ENCODE data around the gene ITPA. TPM values are rescaled to one million over a fixed set of nuclear protein-coding genes. Genes with fewer than 3 reads are reported as not detected.

Gene ITPA
- total RNA-seq, 4 donors from 2014 or later = 58.3 to 81.3 (median 68.2) TPM

DNA sequence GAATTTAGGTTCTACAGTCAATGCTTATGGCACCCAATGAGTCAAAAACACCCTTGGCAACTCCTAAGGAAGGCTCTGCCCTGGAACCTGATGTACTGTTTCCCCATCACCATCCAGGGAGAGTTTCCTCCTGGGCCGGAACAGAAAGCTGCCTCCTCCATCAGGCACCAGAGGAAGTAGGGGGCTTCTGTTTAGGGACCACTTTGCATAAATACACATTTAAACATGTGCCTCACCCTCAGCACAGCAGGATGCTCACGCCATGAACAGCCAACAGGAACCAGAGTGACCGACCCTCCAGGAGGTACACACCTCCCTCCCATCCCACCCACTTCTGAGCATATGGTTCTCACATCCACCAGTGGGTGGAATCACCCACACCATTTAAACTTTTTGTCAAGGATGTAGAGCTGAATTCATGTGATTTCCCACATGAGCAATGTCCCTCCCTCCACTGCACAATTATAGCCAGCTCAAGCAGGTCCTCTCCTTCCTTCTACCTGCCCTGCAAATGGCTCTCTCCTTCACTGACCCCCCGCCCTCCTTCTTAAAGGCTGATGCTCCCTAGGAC lies 19.7 kb upstream of the ITPA start:
- intact Hi-C loops (cut with DNase I) = no loop called here
- H3K27ac ChIP-seq = no peak overlapping the region
- H3K9me3 ChIP-seq = no peaks in the 10 kb centered on the region
- H3K4me3 ChIP-seq (replicated peaks in 1 of 3) = no peak overlapping the region
- 86 to 89% methylated on average over 3 to 4 of the region's 4 CpGs for WGBS, 2 donors
- H3K27me3 ChIP-seq = no peaks in the 10 kb centered on the region
- peaks cover 28 to 42% of the 10 kb centered on the region in 2 donors for H3K36me3 ChIP-seq
- no peaks in the 10 kb centered on the region for H3K4me1 ChIP-seq
- TF ChIP-seq, protein P1, sequence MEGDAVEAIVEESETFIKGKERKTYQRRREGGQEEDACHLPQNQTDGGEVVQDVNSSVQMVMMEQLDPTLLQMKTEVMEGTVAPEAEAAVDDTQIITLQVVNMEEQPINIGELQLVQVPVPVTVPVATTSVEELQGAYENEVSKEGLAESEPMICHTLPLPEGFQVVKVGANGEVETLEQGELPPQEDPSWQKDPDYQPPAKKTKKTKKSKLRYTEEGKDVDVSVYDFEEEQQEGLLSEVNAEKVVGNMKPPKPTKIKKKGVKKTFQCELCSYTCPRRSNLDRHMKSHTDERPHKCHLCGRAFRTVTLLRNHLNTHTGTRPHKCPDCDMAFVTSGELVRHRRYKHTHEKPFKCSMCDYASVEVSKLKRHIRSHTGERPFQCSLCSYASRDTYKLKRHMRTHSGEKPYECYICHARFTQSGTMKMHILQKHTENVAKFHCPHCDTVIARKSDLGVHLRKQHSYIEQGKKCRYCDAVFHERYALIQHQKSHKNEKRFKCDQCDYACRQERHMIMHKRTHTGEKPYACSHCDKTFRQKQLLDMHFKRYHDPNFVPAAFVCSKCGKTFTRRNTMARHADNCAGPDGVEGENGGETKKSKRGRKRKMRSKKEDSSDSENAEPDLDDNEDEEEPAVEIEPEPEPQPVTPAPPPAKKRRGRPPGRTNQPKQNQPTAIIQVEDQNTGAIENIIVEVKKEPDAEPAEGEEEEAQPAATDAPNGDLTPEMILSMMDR (IDR thresholded peaks at IDR 0.05) = no peak
- no peak for TF ChIP-seq POLR2A (IDR thresholded peaks at IDR 0.05)
- no peak for DNase-seq

DNA sequence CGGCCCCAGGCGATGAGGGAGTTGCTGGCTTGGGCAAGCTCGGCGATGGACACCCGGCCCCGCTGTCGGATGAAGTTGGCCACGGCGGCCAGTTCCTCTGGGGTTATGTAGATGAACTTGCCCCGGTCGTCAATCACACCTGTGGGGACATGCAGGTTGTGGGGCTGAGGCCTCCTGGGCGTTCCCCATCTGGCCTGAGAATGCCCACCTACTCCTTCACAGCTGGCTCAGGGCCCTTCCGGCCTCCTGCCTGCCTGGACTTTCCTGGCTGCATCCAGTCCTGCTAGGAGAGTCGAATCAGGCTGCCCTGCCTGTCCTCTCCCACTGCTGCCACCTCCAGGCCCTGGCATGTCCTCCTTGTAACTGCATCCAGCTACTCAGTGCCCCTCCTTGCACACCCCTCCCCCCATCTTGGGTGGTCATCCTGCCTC lies 18.6 kb upstream of the ITPA start:
- H3K4me3 ChIP-seq (replicated peaks in 1 of 3) = no peak overlapping the region
- no peak for DNase-seq
- WGBS, 2 donors = 90% methylated on average over 9 of the region's 14 CpGs; no CpG with 5 or more reads in 1 of the 2 donors
- H3K27me3 ChIP-seq = no peaks in the 10 kb centered on the region
- H3K36me3 ChIP-seq = peaks cover 38 to 53% of the 10 kb centered on the region in 2 donors
- H3K27ac ChIP-seq = no peak overlapping the region
- TF ChIP-seq, protein P1 (IDR thresholded peaks at IDR 0.05) = no peak
- H3K4me1 ChIP-seq = no peaks in the 10 kb centered on the region
- no peaks in the 10 kb centered on the region for H3K9me3 ChIP-seq
- intact Hi-C loops (cut with DNase I) = no loop called here

DNA sequence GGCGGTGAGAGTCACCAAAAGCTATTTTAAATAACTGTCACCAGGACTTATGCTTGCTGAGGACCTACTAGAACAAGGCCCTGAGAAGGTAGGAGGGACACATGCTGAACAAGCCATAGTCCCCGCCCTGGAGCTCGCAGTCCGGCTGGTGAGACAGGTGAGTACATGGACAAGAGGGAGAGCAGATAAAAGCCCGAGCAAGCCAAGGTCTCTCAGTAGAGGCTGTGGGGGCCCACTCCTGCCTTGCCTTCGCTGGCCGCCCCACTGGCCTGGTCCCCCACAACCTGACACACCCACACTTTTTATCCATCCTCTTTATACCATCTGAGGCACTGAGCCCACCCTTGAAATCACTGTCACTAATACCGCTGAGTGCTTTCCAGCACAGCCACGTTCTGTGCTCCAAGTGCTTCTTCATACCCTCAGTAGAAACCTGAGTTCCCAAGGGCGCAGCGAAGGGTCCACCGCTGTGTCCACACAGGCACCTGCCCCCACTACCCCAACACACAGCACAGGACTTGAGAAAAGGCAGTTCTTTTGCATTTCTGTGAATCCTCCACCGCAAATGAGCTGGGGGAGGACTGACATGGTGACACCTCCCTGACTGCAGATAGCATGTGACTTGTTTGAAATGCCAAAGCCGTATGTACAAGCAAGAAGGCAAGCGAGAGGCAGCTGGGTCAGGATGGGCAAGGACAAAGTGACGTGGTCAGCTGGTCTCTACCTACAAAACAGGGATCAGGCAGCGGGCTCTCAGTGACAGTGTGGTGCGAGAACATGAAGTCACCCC lies 16.9 kb upstream of the ITPA start:
- no peak overlapping the region for H3K27ac ChIP-seq
- no peaks in the 10 kb centered on the region for H3K27me3 ChIP-seq
- H3K4me1 ChIP-seq = no peaks in the 10 kb centered on the region
- intact Hi-C loops (cut with DNase I) = no loop called here
- no peak overlapping the region for H3K4me3 ChIP-seq (replicated peaks in 1 of 3)
- H3K36me3 ChIP-seq = peaks cover 40 to 53% of the 10 kb centered on the region in 2 donors
- no peak for DNase-seq
- no peak for TF ChIP-seq POLR2A (IDR thresholded peaks at IDR 0.05)
- TF ChIP-seq, protein P1 (IDR thresholded peaks at IDR 0.05) = no peak
- H3K9me3 ChIP-seq = no peaks in the 10 kb centered on the region
- 96 to 97% methylated on average over 18 of the region's 18 CpGs for WGBS, 2 donors

DNA sequence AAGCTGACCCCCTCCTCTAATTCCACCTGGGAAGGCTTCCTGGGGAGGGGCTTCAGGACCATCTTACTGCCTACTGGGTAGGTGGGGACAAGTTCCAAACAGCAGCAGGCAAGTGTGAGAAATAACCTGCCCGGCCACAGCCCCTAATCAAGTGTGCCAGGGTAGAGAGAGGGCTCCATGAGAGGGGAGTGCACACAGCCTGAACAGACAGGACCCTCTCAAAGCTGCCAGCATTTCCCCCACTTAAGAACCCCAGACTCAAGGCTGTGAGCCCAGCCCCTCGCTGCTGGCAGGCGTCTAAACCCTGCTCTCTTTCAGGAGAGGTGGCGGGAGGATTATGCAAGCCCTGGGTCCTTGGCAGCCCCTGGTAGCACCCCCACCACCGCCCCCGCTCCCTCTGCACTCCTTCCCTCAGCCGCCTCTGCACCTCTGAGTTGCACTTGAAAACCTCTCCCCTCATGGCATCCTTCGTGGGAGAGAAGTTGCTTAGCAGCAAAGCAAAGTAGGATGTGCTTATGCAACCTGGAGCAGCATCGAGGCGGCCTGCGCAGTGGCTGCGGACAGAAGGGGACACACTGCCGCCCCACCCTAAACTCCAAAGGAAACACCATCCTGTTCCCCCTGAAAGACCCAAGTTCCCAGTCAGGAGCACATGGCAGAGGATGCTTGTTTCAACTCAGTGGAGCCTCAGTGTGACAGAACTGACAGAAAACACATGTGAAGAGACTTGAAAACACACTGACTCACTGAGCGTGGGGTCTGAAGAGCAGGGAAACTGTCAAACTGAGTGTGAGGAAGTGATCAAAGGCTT lies 15.3 kb upstream of the ITPA start:
- no peak overlapping the region for H3K27ac ChIP-seq
- 90% methylated on average over 11 to 14 of the region's 14 CpGs for WGBS, 2 donors
- H3K27me3 ChIP-seq = no peaks in the 10 kb centered on the region
- no peak for TF ChIP-seq POLR2A (IDR thresholded peaks at IDR 0.05)
- TF ChIP-seq, protein P1 (IDR thresholded peaks at IDR 0.05) = no peak
- peaks cover 44 to 53% of the 10 kb centered on the region in 2 donors for H3K36me3 ChIP-seq
- DNase-seq = no peak
- H3K4me3 ChIP-seq (replicated peaks in 1 of 3) = no peak overlapping the region
- no peaks in the 10 kb centered on the region for H3K9me3 ChIP-seq
- intact Hi-C loops (cut with DNase I) = loop anchor here (2.0 kb wide), 1 partner anchor 27 kb away; no protein-coding TSS in a partner anchor
- H3K4me1 ChIP-seq = no peaks in the 10 kb centered on the region
